DND-41 (cell line): ENCODE data around the gene MICALL2.

ENCODE experiments used
- EZH2 ChIP-seq: IDR thresholded peaks from 3 replicates; pipeline ENCODE4 v1.6.1; 2012; ENCODE audit warnings: borderline replicate concordance, low read depth, mild to moderate bottlenecking, moderate library complexity, low read length, inconsistent platforms; ENCODE audit not compliant: severe bottlenecking
- TF ChIP-seq, protein P1 (sequence below): IDR thresholded peaks from 2 replicates; pipeline ENCODE4 v1.5.1; 2012; ENCODE audit warnings: borderline replicate concordance, low read length, moderate library complexity, mild to moderate bottlenecking; ENCODE audit not compliant: poor library complexity, severe bottlenecking; ENCODE audit errors: extremely low read depth

DNA sequence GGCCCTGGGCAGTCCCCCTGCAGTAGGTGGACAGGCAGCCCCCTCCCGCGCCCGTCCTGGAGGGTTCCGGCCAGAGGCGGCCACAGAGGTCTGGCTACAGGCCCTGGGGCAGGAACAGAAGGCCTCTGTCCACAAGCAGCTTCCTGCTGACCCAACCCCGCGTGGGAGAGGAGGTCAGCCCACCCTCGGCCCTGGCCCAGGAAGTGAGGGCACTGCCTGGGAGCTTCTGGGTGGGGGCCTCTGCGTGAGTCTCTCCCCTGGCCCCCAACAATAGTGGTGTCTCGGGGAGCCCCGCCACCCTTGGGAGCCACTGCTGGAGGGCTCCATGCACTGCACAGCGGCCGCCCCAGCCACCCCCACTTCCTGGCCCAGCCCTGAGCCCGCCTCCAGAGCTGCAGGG, 4.7 kb downstream of the MICALL2 start:
- TF ChIP-seq, protein P1, sequence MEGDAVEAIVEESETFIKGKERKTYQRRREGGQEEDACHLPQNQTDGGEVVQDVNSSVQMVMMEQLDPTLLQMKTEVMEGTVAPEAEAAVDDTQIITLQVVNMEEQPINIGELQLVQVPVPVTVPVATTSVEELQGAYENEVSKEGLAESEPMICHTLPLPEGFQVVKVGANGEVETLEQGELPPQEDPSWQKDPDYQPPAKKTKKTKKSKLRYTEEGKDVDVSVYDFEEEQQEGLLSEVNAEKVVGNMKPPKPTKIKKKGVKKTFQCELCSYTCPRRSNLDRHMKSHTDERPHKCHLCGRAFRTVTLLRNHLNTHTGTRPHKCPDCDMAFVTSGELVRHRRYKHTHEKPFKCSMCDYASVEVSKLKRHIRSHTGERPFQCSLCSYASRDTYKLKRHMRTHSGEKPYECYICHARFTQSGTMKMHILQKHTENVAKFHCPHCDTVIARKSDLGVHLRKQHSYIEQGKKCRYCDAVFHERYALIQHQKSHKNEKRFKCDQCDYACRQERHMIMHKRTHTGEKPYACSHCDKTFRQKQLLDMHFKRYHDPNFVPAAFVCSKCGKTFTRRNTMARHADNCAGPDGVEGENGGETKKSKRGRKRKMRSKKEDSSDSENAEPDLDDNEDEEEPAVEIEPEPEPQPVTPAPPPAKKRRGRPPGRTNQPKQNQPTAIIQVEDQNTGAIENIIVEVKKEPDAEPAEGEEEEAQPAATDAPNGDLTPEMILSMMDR, result no peak
- TF ChIP-seq EZH2, result no peak
